Motor neuron (in vitro differentiated cells): ENCODE measurements around the gene KCNT2. TPM values are rescaled to one million over a fixed set of nuclear protein-coding genes. Genes with fewer than 3 reads are reported as not detected.

Source experiments
- ATAC-seq, 8 experiments: fragments of 200-7000 bp; cut with Tn5 transposase; replicated peaks in 6 of 8; 2 replicates each; pipeline ENCODE4 v1.8.0; 2021; ENCODE audit warnings: mild to moderate bottlenecking in 8 of 8, moderate library complexity in 8 of 8
- H3K27ac ChIP-seq, 2 donors: fragments of 250-450 bp; sonication (Bioruptor Pico); 2 replicates each; pipeline ENCODE4 v1.9.0; 2021; ENCODE audit warnings: antibody characterized with exemption in 2 of 2, mild to moderate bottlenecking in 2 of 2, moderate library complexity in 1 of 2
- H3K4me1 ChIP-seq, 2 donors: fragments of 250-450 bp; sonication (Bioruptor Pico); replicated peaks in 1 of 2; 2 replicates each; pipeline ENCODE4 v1.6.1; 2021; ENCODE audit warnings: antibody characterized with exemption in 2 of 2, mild to moderate bottlenecking in 2 of 2, moderate library complexity in 1 of 2
- H3K4me3 ChIP-seq, 5 donors: fragments of 250-450 bp; sonication (Bioruptor Pico); 2 replicates each; pipeline ENCODE4 v1.9.0; 2021; ENCODE audit warnings: antibody characterized with exemption in 5 of 5, mild to moderate bottlenecking in 5 of 5, moderate library complexity in 4 of 5
- WGBS, 10 experiments: fragments of 450-650 bp; shearing (Covaris generic); methylation state at CpG; one replicate each; pipeline ENCODE4 v1.0.0; 2022; 5-methylcytosine and 5-hydroxymethylcytosine counted together
- in situ Hi-C, 9 experiments: fragments of 400-800 bp; cut with MboI; loops; one replicate each; pipeline ENCODE4 v1.15.0; 2021; ENCODE audit warnings: low sequenced_read_pairs in 9 of 9, low pct_unique_long_range_greater_than_20kb in 2 of 9; ENCODE audit not compliant: unreplicated experiment in 9 of 9
- total RNA-seq, 8 experiments: library from RNA; unstranded; fragments of 300-600 nt; gene quantifications; 2 replicates each; pipeline versions ENCODE4 v1.2.3 to v1.2.4, GENCODE V29; 2022

KCNT2 gene
- total RNA-seq, 8 experiments from 2014 or later, result 0.24 to 33.5 (median 13.2) TPM

- in situ Hi-C loops, result no loop called here
- WGBS, 10 experiments, result 42 to 100% (median 86%) methylated on average over 1 to 2 of the region's 2 CpGs; no CpG with 5 or more reads in 2 of the 10 experiments
- no peak for ATAC-seq
- Histone ChIP-seq H3K27ac (no peak overlapping the region), H3K4me3 (no peak overlapping the region), H3K4me1 (no peaks in the 10 kb centered on the region)
Observed at GRCh38 chr1:196577386-196577785, 30.9 kb downstream of the KCNT2 start.

DNA sequence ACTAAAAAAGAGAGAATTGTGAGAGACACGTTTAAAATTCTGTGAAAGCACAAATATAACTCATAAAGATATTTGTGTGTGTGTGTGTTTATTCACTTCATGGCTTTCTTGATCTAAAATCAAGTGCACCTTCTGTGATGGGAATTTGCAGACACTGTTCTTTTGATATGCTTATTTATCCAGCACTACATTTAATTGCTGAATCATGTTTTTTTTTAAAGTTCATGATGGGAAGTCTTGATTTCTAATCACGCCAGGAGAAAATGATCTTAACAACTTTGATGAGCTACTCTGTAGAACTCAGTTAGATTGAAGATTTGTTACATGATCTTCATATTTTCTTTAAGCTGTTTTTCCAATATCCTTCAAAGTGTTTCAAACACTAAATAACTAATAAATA, 35.0 kb downstream of the KCNT2 start:
- Histone ChIP-seq H3K4me3 (no peak overlapping the region), H3K27ac (no peak overlapping the region), H3K4me1 (no peaks in the 10 kb centered on the region)
- ATAC-seq, result no peak
- in situ Hi-C loops, result no loop called here
- 30 to 100% (median 94%) methylated on average over 2 of the region's 2 CpGs for WGBS, 10 experiments

GRCh38 chr1:196567238-196567637, 41.0 kb downstream of the KCNT2 start:
- ATAC-seq, result no peak
- no peak overlapping the region for H3K27ac ChIP-seq
- no peak overlapping the region for H3K4me3 ChIP-seq
- no peaks in the 10 kb centered on the region for H3K4me1 ChIP-seq
- in situ Hi-C loops, result no loop called here
- WGBS, 10 experiments, result 0 to 100% (median 79%) methylated on average over 1 of the region's 1 CpG

DNA sequence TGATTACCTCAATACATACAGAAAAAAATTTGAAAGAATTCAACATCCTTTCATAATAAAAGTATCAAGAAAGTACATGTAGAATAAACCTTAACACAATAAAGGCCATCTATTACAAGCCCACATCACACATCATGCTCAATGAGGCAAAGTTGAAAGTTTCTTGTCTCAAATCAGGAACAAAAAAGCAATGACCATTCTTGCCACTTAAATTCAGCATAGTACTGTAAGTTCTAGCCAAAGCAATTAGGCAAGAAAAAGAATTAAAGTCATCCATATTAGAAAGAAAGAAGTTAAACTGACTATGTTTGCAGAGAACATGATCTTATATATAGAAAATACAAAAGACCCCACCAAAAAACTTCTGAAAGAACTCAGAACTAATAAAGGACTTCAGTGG, 44.5 kb downstream of the KCNT2 start:
- Histone ChIP-seq H3K4me1 (no peaks in the 10 kb centered on the region), H3K4me3 (no peak overlapping the region), H3K27ac (no peak overlapping the region)
- in situ Hi-C loops, result no loop called here
- no peak for ATAC-seq

- ATAC-seq, result no peak
- in situ Hi-C loops, result no loop called here
- Histone ChIP-seq H3K27ac (no peak overlapping the region), H3K4me1 (no peaks in the 10 kb centered on the region), H3K4me3 (no peak overlapping the region)
- WGBS, 10 experiments, result 27 to 100% (median 85%) methylated on average over 2 to 3 of the region's 3 CpGs; no CpG with 5 or more reads in 1 of the 10 experiments
Observed at GRCh38 chr1:196559314-196559713, 48.9 kb downstream of the KCNT2 start.

DNA sequence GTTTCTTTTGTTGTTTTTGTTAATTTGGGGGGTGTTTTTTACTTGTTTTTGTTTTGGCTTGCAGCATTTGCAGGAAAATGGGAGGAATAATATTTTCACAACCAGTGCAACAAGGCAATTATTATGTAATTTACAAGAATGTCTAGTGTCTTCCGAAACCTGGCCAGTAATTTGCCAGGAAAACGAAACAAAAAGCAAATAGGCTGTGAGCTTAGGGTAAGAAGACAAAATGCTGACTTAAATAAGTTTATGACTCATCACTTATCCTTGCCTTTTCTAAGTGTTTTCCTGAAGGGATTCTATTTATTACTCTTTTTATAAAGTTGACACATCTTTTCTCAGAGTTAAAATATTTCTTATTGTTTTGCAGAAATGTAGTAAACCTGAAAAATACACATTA, 49.8 kb downstream of the KCNT2 start:
- in situ Hi-C loops, result no loop called here
- H3K27ac ChIP-seq, result no peak overlapping the region
- H3K4me3 ChIP-seq, result no peak overlapping the region
- WGBS, 10 experiments, result 0 to 85% (median 39%) methylated on average over 1 to 2 of the region's 2 CpGs
- H3K4me1 ChIP-seq, result no peaks in the 10 kb centered on the region
- peak in 4 of 8 experiments; percentile 27 to 93 (median 74) for ATAC-seq

GRCh38 chr1:196557797-196558196, 50.4 kb downstream of the KCNT2 start:
- no peaks in the 10 kb centered on the region for H3K4me1 ChIP-seq
- 0 to 100% (median 98%) methylated on average over 2 of the region's 2 CpGs for WGBS, 10 experiments
- H3K4me3 ChIP-seq, result no peak overlapping the region

DNA sequence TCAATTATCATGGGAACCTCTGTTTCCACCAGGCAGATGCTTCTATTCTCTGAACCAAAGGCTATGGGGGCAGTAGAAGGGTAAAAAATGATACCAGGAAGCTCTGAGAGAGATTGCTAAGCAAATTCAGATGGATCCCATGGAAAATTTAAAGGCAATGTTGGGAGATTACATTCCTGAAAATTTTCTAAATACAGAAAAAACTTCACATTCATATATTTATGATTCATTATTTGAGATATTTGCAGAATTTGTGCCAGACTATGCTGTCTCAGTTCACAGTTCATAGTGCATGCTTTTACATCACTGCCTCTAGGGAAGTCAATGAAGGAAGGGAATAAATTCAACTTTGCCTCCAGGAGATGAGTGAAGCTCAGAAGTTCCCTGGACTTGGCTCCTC, 57.5 kb downstream of the KCNT2 start:
- no peaks in the 10 kb centered on the region for H3K4me1 ChIP-seq
- in situ Hi-C loops, result no loop called here
- H3K4me3 ChIP-seq, result no peak overlapping the region
- no peak overlapping the region for H3K27ac ChIP-seq
- no peak for ATAC-seq

More at GRCh38 chr1:196557797-196558196, 50.4 kb downstream of the KCNT2 start:
- in situ Hi-C loops, result no loop called here
- ATAC-seq, result no peak
- no peak overlapping the region for H3K27ac ChIP-seq

DNA sequence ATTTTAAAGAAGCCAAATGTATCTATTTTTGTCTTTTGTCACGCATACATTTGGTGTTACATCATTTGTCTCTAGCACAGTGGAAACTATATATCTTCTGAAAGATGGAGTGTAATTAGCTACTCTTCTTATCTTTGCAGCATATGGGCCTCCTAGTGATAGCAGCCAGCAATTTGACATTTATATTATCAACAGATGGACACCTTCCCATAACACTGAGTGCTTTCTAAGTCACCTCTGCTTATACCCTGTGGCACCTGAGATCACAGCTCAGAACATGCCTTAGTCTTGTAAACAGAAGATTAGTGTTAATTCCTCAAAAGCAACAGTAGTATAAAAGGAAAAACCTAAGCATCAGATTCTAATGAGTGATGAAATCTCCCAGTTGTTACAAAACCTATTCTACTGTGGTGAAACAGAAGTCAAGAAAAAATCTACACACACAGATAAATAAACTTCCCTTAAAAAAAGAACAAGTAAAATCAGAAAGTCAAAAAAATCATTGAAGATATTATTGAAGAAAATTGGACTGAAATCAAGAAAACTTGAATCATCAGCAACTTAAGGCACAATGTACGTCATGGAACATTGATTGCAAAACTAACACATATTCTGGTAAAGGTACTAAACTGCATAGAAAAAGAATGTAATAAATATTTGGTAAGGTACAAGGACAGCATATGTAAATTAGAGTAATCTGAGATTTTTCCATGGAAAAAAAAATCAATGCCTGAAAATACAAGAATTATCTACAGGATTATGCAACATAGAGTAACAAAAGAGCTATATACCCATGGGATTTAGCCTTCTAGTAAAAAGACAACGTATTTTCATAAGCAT, 61.7 kb downstream of the KCNT2 start:
- H3K4me3 ChIP-seq, result no peak overlapping the region
- H3K27ac ChIP-seq, result no peak overlapping the region
- peaks cover 0 to 13% of the 10 kb centered on the region in 2 donors for H3K4me1 ChIP-seq
- in situ Hi-C loops, result no loop called here
- WGBS, 10 experiments, result 29 to 100% (median 79%) methylated on average over 1 to 3 of the region's 3 CpGs
- no peak for ATAC-seq

DNA sequence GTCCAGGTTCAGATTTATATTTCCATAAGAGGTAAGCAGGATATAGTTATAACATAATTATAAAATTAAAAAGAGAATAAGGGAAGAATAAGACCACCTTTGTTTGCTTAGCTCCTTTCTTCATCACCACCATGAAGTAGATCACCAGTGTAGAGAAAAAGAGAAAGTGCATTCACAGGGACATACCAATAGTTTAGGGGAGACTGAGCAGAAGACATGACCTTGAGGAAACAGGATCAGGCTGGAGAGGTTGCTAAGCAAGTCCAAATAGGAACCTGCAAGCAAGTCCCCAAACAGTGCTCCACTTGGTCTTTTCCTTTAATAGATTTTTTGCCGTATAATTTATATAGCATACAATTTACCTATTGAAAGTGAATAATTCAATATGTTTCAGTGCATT, 63.0 kb downstream of the KCNT2 start:
- Histone ChIP-seq H3K4me1 (peaks cover 0 to 13% of the 10 kb centered on the region in 2 donors), H3K4me3 (no peak overlapping the region), H3K27ac (no peak overlapping the region)
- in situ Hi-C loops, result no loop called here
- 60 to 100% (median 100%) methylated on average over 1 of the region's 1 CpG; no CpG with 5 or more reads in 5 of the 10 experiments for WGBS, 10 experiments
- no peak for ATAC-seq

DNA sequence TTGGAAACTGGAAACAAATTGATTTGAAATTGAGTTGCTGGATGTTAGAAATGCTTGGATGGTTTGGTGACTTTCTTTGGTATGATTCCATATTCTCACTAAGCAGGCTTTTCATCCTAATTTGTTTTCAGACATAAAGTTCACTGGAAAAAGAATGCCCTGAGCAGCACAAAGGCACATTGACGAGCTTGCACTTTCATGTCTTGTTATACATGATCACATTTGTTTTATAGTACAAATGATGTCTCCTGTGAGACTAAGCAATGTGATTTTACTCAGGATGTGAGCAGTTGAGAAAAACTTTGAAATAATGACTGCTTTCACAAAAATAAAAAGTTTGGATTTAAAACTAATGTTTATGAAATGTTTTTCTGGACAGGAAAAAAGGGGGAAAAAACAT, 63.6 kb downstream of the KCNT2 start:
- Histone ChIP-seq H3K4me3 (no peak overlapping the region), H3K4me1 (peaks cover 0 to 13% of the 10 kb centered on the region in 2 donors), H3K27ac (no peak overlapping the region)
- ATAC-seq, result peak in 1 of 8 experiments; percentile 24
- in situ Hi-C loops, result no loop called here
- 17 to 67% (median 40%) methylated on average over 1 of the region's 1 CpG; no CpG with 5 or more reads in 2 of the 10 experiments for WGBS, 10 experiments

DNA sequence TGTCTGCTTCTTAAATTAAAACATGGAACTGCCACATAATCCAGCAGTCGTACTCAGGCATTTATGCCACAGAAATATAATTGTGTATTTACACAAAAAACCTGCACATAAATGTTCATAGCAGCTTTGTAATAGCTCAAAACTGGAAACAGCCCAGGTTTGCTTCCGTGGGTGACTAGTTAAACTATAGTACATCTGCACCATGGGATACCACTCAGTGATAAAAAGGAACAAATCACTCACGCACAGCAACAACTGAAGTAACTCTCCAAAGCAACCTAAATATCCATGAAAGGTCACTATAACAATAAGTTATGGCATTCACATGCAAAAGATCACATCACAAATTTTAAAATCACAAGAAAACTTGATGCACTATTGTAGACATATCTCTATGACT, 64.4 kb downstream of the KCNT2 start:
- Histone ChIP-seq H3K4me1 (peaks cover 0 to 13% of the 10 kb centered on the region in 2 donors), H3K27ac (no peak overlapping the region), H3K4me3 (no peak overlapping the region)
- WGBS, 10 experiments, result 56 to 87% (median 74%) methylated on average over 1 to 3 of the region's 3 CpGs
- in situ Hi-C loops, result no loop called here
- ATAC-seq, result peak in 4 of 8 experiments; percentile 27 to 65 (median 45)

DNA sequence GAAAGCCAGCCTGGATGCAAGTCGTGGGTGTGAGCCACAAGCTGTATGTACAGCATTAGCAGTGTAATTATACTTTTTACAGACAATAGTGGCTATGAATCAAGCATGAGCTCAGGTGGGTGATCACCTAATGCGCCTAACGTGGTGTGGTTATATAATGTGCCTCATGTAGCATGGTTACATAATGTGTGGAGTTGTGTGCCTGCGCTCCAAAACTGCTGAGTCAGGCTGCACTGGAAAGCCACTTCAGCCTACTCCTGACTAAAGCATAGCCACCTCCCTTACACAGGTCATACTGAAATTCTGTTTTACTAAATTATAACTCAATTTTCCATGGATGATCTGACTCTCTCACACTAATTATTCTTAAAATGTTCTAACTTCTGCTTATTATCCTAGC, 69.8 kb downstream of the KCNT2 start:
- peak in 2 of 8 experiments; percentile 49 to 63 for ATAC-seq
- WGBS, 10 experiments, result 80 to 100% (median 90%) methylated on average over 2 to 4 of the region's 4 CpGs; no CpG with 5 or more reads in 2 of the 10 experiments
- H3K4me1 ChIP-seq, result peaks cover 0 to 3% of the 10 kb centered on the region in 2 donors
- H3K4me3 ChIP-seq, result no peak overlapping the region
- H3K27ac ChIP-seq, result no peak overlapping the region
- in situ Hi-C loops, result no loop called here

DNA sequence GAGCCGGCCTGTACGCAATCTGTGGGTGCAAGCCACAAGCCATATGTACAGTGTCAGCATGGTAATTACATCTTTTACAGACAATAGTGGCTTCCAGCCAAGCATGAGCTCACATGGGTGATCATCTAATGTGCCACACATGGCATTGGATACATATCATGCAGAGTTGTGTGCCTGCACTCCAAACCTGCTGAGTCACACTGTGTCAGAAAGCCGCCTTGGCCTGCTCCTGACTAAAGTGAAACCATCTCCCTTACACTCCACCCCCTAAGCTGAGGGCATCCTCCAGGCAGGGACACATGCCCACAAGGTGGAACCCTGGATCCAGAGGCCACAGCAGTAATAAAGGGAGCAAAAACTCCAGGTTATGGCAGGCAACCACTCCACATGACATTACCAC, 72.5 kb downstream of the KCNT2 start:
- in situ Hi-C loops, result no loop called here
- WGBS, 10 experiments, result 57 to 100% (median 80%) methylated on average over 1 to 3 of the region's 3 CpGs; no CpG with 5 or more reads in 2 of the 10 experiments
- no peak overlapping the region for H3K27ac ChIP-seq
- no peaks in the 10 kb centered on the region for H3K4me1 ChIP-seq
- H3K4me3 ChIP-seq, result no peak overlapping the region
- ATAC-seq, result peak in 5 of 8 experiments; percentile 33 to 89 (median 79)
